Lower lobe of right lung (tissue), 2 donors: ENCODE results near the gene TIGD1. TPM values are rescaled to one million over a fixed set of nuclear protein-coding genes. Genes with fewer than 3 reads are reported as not detected.

Experiments
- ATAC-seq, 2 donors: fragments of 200-7000 bp; cut with Tn5 transposase; one replicate each; pipeline ENCODE4 v1.9.1; 2020 to 2022; ENCODE audit warnings: mild to moderate bottlenecking in 2 of 2, moderate library complexity in 2 of 2
- DNase-seq: peaks from one replicate; pipeline ENCODE4 v3.0.0-alpha.2; 2020
- H3K27ac ChIP-seq: fragments of 200-600 bp; one replicate; pipeline ENCODE4 v1.8.0; 2022
- H3K27me3 ChIP-seq: fragments of 200-600 bp; one replicate; pipeline ENCODE4 v1.8.0; 2022; ENCODE audit warnings: low read depth
- H3K36me3 ChIP-seq: fragments of 200-600 bp; one replicate; pipeline ENCODE4 v1.8.0; 2022; ENCODE audit warnings: mild to moderate bottlenecking
- H3K4me1 ChIP-seq: fragments of 200-600 bp; one replicate; pipeline ENCODE4 v1.8.0; 2022
- H3K4me3 ChIP-seq: fragments of 200-600 bp; one replicate; pipeline ENCODE4 v1.8.0; 2022; ENCODE audit warnings: mild to moderate bottlenecking
- H3K9me3 ChIP-seq: fragments of 200-600 bp; one replicate; pipeline ENCODE4 v1.8.0; 2022
- CTCF ChIP-seq: fragments of 200-600 bp; IDR thresholded peaks from one replicate; pipeline ENCODE4 v1.8.0; 2022; ENCODE audit warnings: antibody characterized with exemption, mild to moderate bottlenecking
- intact Hi-C: fragments of 100-400 bp; cut with DNase I; formaldehyde crosslinking; loops from one replicate; pipeline ENCODE4 v1.11.0; 2022
- total RNA-seq: library from RNA; stranded (reverse); fragmentation: NEBNext Ultra II Directional; extraction: Animal tissue kit (Norgen Biotek cat#: 25700); gene quantifications from one replicate; pipeline ENCODE4 v1.2.1, GENCODE V29; 2021
- donor health status: DM: no; HTN: yes; CAD: no; lungs with severe emphysema.

TIGD1 gene
- total RNA-seq, 1 donor from 2014 or later: 3.7 TPM

DNA sequence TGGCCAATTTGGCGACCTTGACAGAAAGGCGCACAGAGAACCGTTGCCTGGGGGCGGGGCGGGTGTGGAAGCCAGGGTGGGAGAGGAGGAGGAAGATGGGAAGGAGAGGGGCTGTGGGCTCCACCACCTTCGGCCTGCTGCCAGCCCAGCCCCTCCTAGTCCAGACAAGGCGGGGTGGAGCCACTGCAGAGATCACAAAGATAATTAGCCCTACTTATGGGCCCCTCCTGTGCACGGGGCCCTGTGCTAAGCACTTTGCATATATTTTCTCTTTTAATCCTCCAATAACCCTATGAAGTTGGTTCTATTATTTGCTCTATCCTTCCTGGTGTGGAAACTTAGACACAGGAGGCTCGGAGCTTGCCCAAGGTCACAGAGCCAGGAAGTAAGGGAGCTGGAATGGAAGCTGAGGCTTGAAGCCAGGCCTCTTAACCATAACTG is 49.0 kb downstream of the TIGD1 start:
- DNase-seq: no peak
- peaks cover 50% of the 10 kb centered on the region for H3K27me3 ChIP-seq
- H3K36me3 ChIP-seq: no peaks in the 10 kb centered on the region
- intact Hi-C loops: no loop called here
- H3K27ac ChIP-seq: no peak overlapping the region
- no peak for TF ChIP-seq CTCF
- no peaks in the 10 kb centered on the region for H3K9me3 ChIP-seq
- no peak overlapping the region for H3K4me3 ChIP-seq
- peaks cover 11% of the 10 kb centered on the region for H3K4me1 ChIP-seq
- ATAC-seq: no peak

DNA sequence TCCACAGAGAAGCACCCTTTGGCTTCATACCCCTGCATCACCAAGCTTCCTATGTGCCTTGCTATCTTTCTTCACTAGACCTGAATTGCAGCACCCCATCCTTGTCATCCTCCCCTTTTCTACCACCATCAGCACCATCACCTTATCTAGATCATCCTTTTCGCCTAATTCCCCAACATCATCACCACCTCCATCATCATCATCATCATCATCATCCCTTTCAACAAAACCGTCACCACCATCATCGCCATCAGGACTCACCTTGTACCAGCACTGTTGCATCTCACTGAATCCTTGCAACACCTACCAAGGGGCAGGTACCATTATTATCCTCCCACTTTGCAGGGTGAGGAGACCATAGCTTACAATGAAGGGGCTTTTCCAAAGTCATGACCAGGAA is 51.9 kb downstream of the TIGD1 start:
- Histone ChIP-seq H3K36me3 (no peaks in the 10 kb centered on the region), H3K4me3 (no peak overlapping the region), H3K27me3 (peaks cover 22% of the 10 kb centered on the region), H3K9me3 (no peaks in the 10 kb centered on the region), H3K27ac (no peak overlapping the region), H3K4me1 (peaks cover 6% of the 10 kb centered on the region)
- TF ChIP-seq CTCF: no peak
- DNase-seq (no peak), ATAC-seq (no peak)
- intact Hi-C loops: no loop called here

Other genes with a start within 250 kb of the TIGD1 start
- 6.0 TPM for gene ALPP, start 171.8 kb downstream of the TIGD1 start, total RNA-seq
- 0.53 TPM for gene ALPG, start 143.7 kb downstream of the TIGD1 start, total RNA-seq
- not detected for gene ALPI, start 94.4 kb downstream of the TIGD1 start, total RNA-seq
- 1.0 TPM for gene ECEL1, start 62.7 kb downstream of the TIGD1 start, total RNA-seq
- gene PRSS56, start 30.2 kb downstream of the TIGD1 start, total RNA-seq: not detected
- not detected for gene CHRND, start 24.4 kb downstream of the TIGD1 start, total RNA-seq
- gene CHRNG, start 10.9 kb downstream of the TIGD1 start, total RNA-seq: not detected
- gene EIF4E2, start 132 bp upstream of the TIGD1 start, total RNA-seq: 68.1 TPM
- gene EFHD1, start 83.0 kb upstream of the TIGD1 start, total RNA-seq: 7.7 TPM
- gene GIGYF2, start 146.8 kb upstream of the TIGD1 start, total RNA-seq: 67.6 TPM
- gene KCNJ13, start 226.0 kb upstream of the TIGD1 start, total RNA-seq: not detected